Uterus (tissue), 2 donors: Measurements from ENCODE around the gene NPM3.

Experiments used
- CTCF ChIP-seq, 4 experiments: fragments of 200-600 bp in 2 of 4; fragments of 450-650 bp in 2 of 4; sonication (generic) in 2 of 4; IDR thresholded peaks; one replicate each; pipeline ENCODE4 v1.5.1; 2016 to 2019; ENCODE audit warnings: antibody characterized with exemption in 4 of 4, mild to moderate bottlenecking in 2 of 4, moderate library complexity in 1 of 4
- POLR2A ChIP-seq, 2 donors: fragments of 450-650 bp; IDR thresholded peaks; one replicate each; pipeline ENCODE4 v1.6.1; 2016; ENCODE audit warnings: antibody characterized with exemption in 2 of 2, mild to moderate bottlenecking in 1 of 2, moderate library complexity in 1 of 2

GRCh38 chr10:101817337-101818118 is 34.3 kb upstream of the NPM3 start:
- TF ChIP-seq POLR2A (IDR thresholded peaks at IDR 0.05) (peak; percentile 44 to 51), CTCF (IDR thresholded peaks at IDR 0.05) (no peak)
